ENCODE data around the gene NPTX2. TPM values are rescaled to one million over a fixed set of nuclear protein-coding genes. Genes with fewer than 3 reads are reported as not detected.

Gene NPTX2
- 2.9 and 5.4 TPM in 2 replicates for total RNA-seq

GRCh38 chr7:98617051-98617959 lies at the start of gene NPTX2:
Gene NPTX2, plus strand, starts transcription at chr7:98617285. Its CDS starts 177 bp downstream, at chr7:98617462.

Other genes with a start within 250 kb of the NPTX2 start
- 2.7 and 3.1 TPM in 2 replicates for gene BAIAP2L1, start 216.2 kb upstream of the NPTX2 start, total RNA-seq